GM23338 (cell line): ENCODE measurements around the gene PDE4D. TPM values are rescaled to one million over a fixed set of nuclear protein-coding genes. Genes with fewer than 3 reads are reported as not detected.

ENCODE experiments used
- ATAC-seq: fragments of 200-7000 bp; cut with Tn5 transposase; 3 replicates; pipeline ENCODE4 v1.9.1; 2020
- DNase-seq: peaks from one replicate; pipeline ENCODE4 v3.0.0-alpha.2; 2015; ENCODE audit warnings: low spot score
- H2AFZ ChIP-seq: fragments of 200-600 bp; sonication (generic); 2 replicates; pipeline ENCODE4 v1.8.0; 2016; ENCODE audit warnings: antibody characterized with exemption, mild to moderate bottlenecking, moderate library complexity
- H3F3A ChIP-seq: fragments of 200-600 bp; sonication (generic); replicated peaks from 2 replicates; pipeline ENCODE4 v1.8.0; 2017; ENCODE audit warnings: antibody characterized with exemption, mixed run types, low read depth
- H3K27ac ChIP-seq: fragments of 200-600 bp; sonication (generic); 2 replicates; pipeline ENCODE4 v1.6.1; 2016; ENCODE audit warnings: low read depth
- H3K27me3 ChIP-seq: fragments of 200-600 bp; sonication (generic); 2 replicates; pipeline ENCODE4 v1.8.0; 2016; ENCODE audit warnings: mild to moderate bottlenecking, mixed run types, moderate library complexity; ENCODE audit not compliant: insufficient read depth
- H3K36me3 ChIP-seq: fragments of 200-600 bp; sonication (generic); 2 replicates; pipeline ENCODE4 v1.8.0; 2016; ENCODE audit warnings: mild to moderate bottlenecking; ENCODE audit not compliant: insufficient read depth
- H3K4me1 ChIP-seq: fragments of 200-600 bp; sonication (generic); 2 replicates; pipeline ENCODE4 v1.8.0; 2016; ENCODE audit warnings: mild to moderate bottlenecking, moderate library complexity; ENCODE audit not compliant: insufficient read depth
- H3K4me2 ChIP-seq: fragments of 200-600 bp; sonication (generic); 2 replicates; pipeline ENCODE4 v1.7.1; 2017; ENCODE audit warnings: mixed run types
- H3K4me3 ChIP-seq: fragments of 200-600 bp; sonication (generic); 2 replicates; pipeline ENCODE4 v1.6.1; 2016; ENCODE audit warnings: mixed run types
- H3K79me2 ChIP-seq: fragments of 200-600 bp; sonication (generic); replicated peaks from 2 replicates; pipeline ENCODE4 v1.8.0; 2017; ENCODE audit warnings: mild to moderate bottlenecking; ENCODE audit not compliant: insufficient read depth
- H3K9me2 ChIP-seq: fragments of 200-600 bp; sonication (generic); 2 replicates; pipeline ENCODE4 v1.8.0; 2017; ENCODE audit not compliant: insufficient read depth
- H4K20me1 ChIP-seq: fragments of 200-600 bp; sonication (generic); replicated peaks from 2 replicates; pipeline ENCODE4 v1.8.0; 2017; ENCODE audit warnings: mild to moderate bottlenecking; ENCODE audit not compliant: insufficient read depth
- H3K27ac Mint-ChIP-seq: 2 replicates; pipeline ENCODE4 v1.8.0; 2020; ENCODE audit warnings: inconsistent platforms, mild to moderate bottlenecking, moderate library complexity, mixed read lengths
- H3K27me3 Mint-ChIP-seq: 3 replicates; pipeline ENCODE4 v1.8.0; 2022; ENCODE audit warnings: low read depth, mild to moderate bottlenecking, moderate library complexity, mixed read lengths, inconsistent platforms; ENCODE audit not compliant: insufficient read depth, poor library complexity
- H3K36me3 Mint-ChIP-seq: 3 replicates; pipeline ENCODE4 v1.8.0; 2021; ENCODE audit warnings: low read depth, mild to moderate bottlenecking, inconsistent platforms, moderate library complexity, mixed read lengths
- H3K4me1 Mint-ChIP-seq: 3 replicates; pipeline ENCODE4 v1.8.0; 2020; ENCODE audit warnings: mild to moderate bottlenecking, inconsistent platforms, mixed read lengths
- H3K4me3 Mint-ChIP-seq: 3 replicates; pipeline ENCODE4 v1.8.0; 2021; ENCODE audit warnings: moderate library complexity, mild to moderate bottlenecking, inconsistent platforms, mixed read lengths
- H3K9me3 Mint-ChIP-seq: 3 replicates; pipeline ENCODE4 v1.8.0; 2020; ENCODE audit warnings: moderate library complexity, mild to moderate bottlenecking, inconsistent platforms, mixed read lengths
- CREB1 ChIP-seq: fragments of 250-450 bp; sonication (Bioruptor Pico); IDR thresholded peaks from 2 replicates; pipeline ENCODE4 v1.5.0; 2020; ENCODE audit warnings: low read depth, mild to moderate bottlenecking, moderate library complexity
- EZH2 ChIP-seq: fragments of 200-600 bp; sonication (generic); IDR thresholded peaks from one replicate; pipeline ENCODE4 v1.8.0; 2017; ENCODE audit warnings: antibody characterized with exemption, mild to moderate bottlenecking, low read depth; ENCODE audit not compliant: unreplicated experiment
- EZH2phosphoT487 ChIP-seq: fragments of 200-600 bp; sonication (generic); IDR thresholded peaks from one replicate; pipeline ENCODE4 v1.8.1; 2018; ENCODE audit warnings: antibody characterized with exemption; ENCODE audit not compliant: unreplicated experiment
- JUNB ChIP-seq: IDR thresholded peaks from one replicate; pipeline ENCODE4 v1.6.1; 2016; ENCODE audit warnings: antibody characterized with exemption; ENCODE audit not compliant: unreplicated experiment
- NANOG ChIP-seq: IDR thresholded peaks from 2 replicates; pipeline ENCODE4 v1.6.1; 2016; ENCODE audit warnings: antibody characterized with exemption, borderline replicate concordance
- POLR2AphosphoS5 ChIP-seq: IDR thresholded peaks from 2 replicates; pipeline ENCODE4 v1.6.1; 2016; ENCODE audit warnings: antibody characterized with exemption, low read depth
- STAT1 ChIP-seq: IDR thresholded peaks from one replicate; pipeline ENCODE4 v1.6.1; 2016; ENCODE audit warnings: antibody characterized with exemption; ENCODE audit not compliant: unreplicated experiment
- polyA plus RNA-seq: library from polyadenylated mRNA; unstranded; fragments of >200 nt; fragmentation: Nextera tagmentation; extraction: Ambion mirVana; gene quantifications from 2 replicates; pipeline ENCODE4 v1.2.1, GENCODE V29; 2016
- total RNA-seq: library from RNA; depleted of rRNA; stranded (reverse); fragments of >200 nt; shearing (Covaris generic); gene quantifications from 2 replicates; pipeline ENCODE4 v1.2.3, GENCODE V29; 2014
- TF ChIP-seq, protein P1 (sequence below): IDR thresholded peaks from 2 replicates; pipeline ENCODE4 v1.6.1; 2016; ENCODE audit warnings: antibody characterized with exemption
- TF ChIP-seq, protein P2 (sequence below): fragments of 250-450 bp; sonication (Bioruptor Pico); IDR thresholded peaks from 2 replicates; pipeline ENCODE4 v1.5.0; 2020; ENCODE audit warnings: mild to moderate bottlenecking, moderate library complexity
- TF ChIP-seq, protein P3 (sequence below), 2 experiments: fragments of 200-600 bp in 1 of 2; sonication (generic) in 1 of 2; conservative IDR thresholded peaks; 2 replicates each; pipeline versions ENCODE4 v1.5.1 to v1.6.1; 2016 to 2017; ENCODE audit warnings: antibody characterized with exemption in 2 of 2, low read depth in 2 of 2, mild to moderate bottlenecking in 2 of 2, moderate library complexity in 1 of 2
- TF ChIP-seq, protein P4 (sequence below): IDR thresholded peaks from one replicate; pipeline ENCODE4 v1.6.1; 2018; ENCODE audit warnings: antibody characterized with exemption; ENCODE audit not compliant: unreplicated experiment

Gene PDE4D
- total and polyA plus RNA-seq, 2 experiments from 2014 or later = 2.1 to 4.7 TPM

DNA sequence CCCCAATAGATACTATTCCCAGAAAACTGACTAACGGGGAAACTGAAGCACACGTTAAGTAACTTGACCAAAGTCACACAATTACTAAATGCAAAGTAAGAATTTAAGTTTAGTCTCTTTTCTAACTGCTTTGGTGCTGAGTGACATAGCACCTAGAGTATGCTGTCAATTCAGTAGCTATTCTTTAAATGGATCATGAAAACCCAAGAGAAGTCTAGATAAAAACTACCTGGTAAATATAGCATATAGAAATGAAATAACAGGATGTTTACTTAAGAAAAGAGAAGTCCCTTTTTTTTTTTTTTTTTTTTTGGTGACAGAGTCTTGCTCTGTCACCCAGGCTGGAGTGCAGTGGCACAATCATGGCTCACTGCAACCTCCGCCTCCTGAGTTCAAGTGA is 129.2 kb downstream of the PDE4D start:
- Mint-ChIP-seq H3K27me3 (peaks cover 20% of the 10 kb centered on the region), H3K4me3 (no peak overlapping the region), H3K27ac (no peak overlapping the region), H3K4me1 (peaks cover 21% of the 10 kb centered on the region), H3K9me3 (no peaks in the 10 kb centered on the region), H3K36me3 (no peaks in the 10 kb centered on the region)
- H3K79me2 ChIP-seq = no peaks in the 10 kb centered on the region
- DNase-seq (no peak), ATAC-seq (no peak)
- H3K9me2 ChIP-seq = no peaks in the 10 kb centered on the region
- H4K20me1 ChIP-seq = no peaks in the 10 kb centered on the region
- H3K4me3 ChIP-seq = no peak overlapping the region
- no peaks in the 10 kb centered on the region for H3F3A ChIP-seq
- H3K36me3 ChIP-seq = no peaks in the 10 kb centered on the region
- no peak overlapping the region for H2AFZ ChIP-seq
- peaks cover 5% of the 10 kb centered on the region for H3K4me1 ChIP-seq
- peaks cover 29% of the 10 kb centered on the region for H3K27me3 ChIP-seq
- no peak for TF ChIP-seq POLR2AphosphoS5
- TF ChIP-seq, protein P1, sequence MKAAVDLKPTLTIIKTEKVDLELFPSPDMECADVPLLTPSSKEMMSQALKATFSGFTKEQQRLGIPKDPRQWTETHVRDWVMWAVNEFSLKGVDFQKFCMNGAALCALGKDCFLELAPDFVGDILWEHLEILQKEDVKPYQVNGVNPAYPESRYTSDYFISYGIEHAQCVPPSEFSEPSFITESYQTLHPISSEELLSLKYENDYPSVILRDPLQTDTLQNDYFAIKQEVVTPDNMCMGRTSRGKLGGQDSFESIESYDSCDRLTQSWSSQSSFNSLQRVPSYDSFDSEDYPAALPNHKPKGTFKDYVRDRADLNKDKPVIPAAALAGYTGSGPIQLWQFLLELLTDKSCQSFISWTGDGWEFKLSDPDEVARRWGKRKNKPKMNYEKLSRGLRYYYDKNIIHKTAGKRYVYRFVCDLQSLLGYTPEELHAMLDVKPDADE = no peak
- TF ChIP-seq, protein P2, sequence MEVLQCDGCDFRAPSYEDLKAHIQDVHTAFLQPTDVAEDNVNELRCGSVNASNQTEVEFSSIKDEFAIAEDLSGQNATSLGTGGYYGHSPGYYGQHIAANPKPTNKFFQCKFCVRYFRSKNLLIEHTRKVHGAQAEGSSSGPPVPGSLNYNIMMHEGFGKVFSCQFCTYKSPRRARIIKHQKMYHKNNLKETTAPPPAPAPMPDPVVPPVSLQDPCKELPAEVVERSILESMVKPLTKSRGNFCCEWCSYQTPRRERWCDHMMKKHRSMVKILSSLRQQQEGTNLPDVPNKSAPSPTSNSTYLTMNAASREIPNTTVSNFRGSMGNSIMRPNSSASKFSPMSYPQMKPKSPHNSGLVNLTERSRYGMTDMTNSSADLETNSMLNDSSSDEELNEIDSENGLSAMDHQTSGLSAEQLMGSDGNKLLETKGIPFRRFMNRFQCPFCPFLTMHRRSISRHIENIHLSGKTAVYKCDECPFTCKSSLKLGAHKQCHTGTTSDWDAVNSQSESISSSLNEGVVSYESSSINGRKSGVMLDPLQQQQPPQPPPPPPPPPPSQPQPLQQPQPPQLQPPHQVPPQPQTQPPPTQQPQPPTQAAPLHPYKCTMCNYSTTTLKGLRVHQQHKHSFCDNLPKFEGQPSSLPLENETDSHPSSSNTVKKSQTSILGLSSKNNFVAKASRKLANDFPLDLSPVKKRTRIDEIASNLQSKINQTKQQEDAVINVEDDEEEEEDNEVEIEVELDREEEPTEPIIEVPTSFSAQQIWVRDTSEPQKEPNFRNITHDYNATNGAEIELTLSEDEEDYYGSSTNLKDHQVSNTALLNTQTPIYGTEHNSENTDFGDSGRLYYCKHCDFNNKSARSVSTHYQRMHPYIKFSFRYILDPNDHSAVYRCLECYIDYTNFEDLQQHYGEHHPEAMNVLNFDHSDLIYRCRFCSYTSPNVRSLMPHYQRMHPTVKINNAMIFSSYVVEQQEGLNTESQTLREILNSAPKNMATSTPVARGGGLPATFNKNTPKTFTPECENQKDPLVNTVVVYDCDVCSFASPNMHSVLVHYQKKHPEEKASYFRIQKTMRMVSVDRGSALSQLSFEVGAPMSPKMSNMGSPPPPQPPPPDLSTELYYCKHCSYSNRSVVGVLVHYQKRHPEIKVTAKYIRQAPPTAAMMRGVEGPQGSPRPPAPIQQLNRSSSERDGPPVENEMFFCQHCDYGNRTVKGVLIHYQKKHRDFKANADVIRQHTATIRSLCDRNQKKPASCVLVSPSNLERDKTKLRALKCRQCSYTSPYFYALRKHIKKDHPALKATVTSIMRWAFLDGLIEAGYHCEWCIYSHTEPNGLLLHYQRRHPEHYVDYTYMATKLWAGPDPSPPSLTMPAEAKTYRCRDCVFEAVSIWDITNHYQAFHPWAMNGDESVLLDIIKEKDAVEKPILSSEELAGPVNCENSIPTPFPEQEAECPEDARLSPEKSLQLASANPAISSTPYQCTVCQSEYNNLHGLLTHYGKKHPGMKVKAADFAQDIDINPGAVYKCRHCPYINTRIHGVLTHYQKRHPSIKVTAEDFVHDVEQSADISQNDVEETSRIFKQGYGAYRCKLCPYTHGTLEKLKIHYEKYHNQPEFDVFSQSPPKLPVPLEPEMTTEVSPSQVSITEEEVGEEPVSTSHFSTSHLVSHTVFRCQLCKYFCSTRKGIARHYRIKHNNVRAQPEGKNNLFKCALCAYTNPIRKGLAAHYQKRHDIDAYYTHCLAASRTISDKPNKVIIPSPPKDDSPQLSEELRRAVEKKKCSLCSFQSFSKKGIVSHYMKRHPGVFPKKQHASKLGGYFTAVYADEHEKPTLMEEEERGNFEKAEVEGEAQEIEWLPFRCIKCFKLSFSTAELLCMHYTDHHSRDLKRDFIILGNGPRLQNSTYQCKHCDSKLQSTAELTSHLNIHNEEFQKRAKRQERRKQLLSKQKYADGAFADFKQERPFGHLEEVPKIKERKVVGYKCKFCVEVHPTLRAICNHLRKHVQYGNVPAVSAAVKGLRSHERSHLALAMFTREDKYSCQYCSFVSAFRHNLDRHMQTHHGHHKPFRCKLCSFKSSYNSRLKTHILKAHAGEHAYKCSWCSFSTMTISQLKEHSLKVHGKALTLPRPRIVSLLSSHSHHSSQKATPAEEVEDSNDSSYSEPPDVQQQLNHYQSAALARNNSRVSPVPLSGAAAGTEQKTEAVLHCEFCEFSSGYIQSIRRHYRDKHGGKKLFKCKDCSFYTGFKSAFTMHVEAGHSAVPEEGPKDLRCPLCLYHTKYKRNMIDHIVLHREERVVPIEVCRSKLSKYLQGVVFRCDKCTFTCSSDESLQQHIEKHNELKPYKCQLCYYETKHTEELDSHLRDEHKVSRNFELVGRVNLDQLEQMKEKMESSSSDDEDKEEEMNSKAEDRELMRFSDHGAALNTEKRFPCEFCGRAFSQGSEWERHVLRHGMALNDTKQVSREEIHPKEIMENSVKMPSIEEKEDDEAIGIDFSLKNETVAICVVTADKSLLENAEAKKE (CRISPR knock-in tag) = no peak
- TF ChIP-seq STAT1 = no peak
- TF ChIP-seq EZH2 = no peak
- TF ChIP-seq JUNB = no peak
- TF ChIP-seq NANOG = no peak
- TF ChIP-seq, protein P3, sequence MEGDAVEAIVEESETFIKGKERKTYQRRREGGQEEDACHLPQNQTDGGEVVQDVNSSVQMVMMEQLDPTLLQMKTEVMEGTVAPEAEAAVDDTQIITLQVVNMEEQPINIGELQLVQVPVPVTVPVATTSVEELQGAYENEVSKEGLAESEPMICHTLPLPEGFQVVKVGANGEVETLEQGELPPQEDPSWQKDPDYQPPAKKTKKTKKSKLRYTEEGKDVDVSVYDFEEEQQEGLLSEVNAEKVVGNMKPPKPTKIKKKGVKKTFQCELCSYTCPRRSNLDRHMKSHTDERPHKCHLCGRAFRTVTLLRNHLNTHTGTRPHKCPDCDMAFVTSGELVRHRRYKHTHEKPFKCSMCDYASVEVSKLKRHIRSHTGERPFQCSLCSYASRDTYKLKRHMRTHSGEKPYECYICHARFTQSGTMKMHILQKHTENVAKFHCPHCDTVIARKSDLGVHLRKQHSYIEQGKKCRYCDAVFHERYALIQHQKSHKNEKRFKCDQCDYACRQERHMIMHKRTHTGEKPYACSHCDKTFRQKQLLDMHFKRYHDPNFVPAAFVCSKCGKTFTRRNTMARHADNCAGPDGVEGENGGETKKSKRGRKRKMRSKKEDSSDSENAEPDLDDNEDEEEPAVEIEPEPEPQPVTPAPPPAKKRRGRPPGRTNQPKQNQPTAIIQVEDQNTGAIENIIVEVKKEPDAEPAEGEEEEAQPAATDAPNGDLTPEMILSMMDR (conservative IDR thresholded peaks at IDR 0.05; ENCODE audit: low read depth in 2 of 2) = no peak
- TF ChIP-seq EZH2phosphoT487 = no peak
- TF ChIP-seq CREB1 (CRISPR knock-in tag) = no peak
- TF ChIP-seq, protein P4, sequence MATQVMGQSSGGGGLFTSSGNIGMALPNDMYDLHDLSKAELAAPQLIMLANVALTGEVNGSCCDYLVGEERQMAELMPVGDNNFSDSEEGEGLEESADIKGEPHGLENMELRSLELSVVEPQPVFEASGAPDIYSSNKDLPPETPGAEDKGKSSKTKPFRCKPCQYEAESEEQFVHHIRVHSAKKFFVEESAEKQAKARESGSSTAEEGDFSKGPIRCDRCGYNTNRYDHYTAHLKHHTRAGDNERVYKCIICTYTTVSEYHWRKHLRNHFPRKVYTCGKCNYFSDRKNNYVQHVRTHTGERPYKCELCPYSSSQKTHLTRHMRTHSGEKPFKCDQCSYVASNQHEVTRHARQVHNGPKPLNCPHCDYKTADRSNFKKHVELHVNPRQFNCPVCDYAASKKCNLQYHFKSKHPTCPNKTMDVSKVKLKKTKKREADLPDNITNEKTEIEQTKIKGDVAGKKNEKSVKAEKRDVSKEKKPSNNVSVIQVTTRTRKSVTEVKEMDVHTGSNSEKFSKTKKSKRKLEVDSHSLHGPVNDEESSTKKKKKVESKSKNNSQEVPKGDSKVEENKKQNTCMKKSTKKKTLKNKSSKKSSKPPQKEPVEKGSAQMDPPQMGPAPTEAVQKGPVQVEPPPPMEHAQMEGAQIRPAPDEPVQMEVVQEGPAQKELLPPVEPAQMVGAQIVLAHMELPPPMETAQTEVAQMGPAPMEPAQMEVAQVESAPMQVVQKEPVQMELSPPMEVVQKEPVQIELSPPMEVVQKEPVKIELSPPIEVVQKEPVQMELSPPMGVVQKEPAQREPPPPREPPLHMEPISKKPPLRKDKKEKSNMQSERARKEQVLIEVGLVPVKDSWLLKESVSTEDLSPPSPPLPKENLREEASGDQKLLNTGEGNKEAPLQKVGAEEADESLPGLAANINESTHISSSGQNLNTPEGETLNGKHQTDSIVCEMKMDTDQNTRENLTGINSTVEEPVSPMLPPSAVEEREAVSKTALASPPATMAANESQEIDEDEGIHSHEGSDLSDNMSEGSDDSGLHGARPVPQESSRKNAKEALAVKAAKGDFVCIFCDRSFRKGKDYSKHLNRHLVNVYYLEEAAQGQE = no peak
- no peak overlapping the region for H3K27ac ChIP-seq
- no peak overlapping the region for H3K4me2 ChIP-seq
